K562 (cell line): ENCODE results near the gene PCK2. TPM values are rescaled to one million over a fixed set of nuclear protein-coding genes. Genes with fewer than 3 reads are reported as not detected.

ENCODE experiments used
- BCL6 ChIP-seq: fragments of 250-450 bp; sonication (Bioruptor Pico); IDR thresholded peaks from 2 replicates; pipeline ENCODE4 v1.4.0; 2020
- MYC ChIP-seq, 2 experiments: fragments of 250-450 bp in 1 of 2; sonication (Bioruptor Pico) in 1 of 2; IDR thresholded peaks; 2 replicates each; pipeline versions ENCODE4 v1.5.1 to v1.6.1; 2012 to 2021; ENCODE audit warnings: low read depth in 2 of 2, borderline replicate concordance in 1 of 2, improper control_type of control experiment in 1 of 2, low read length in 1 of 2, mild to moderate bottlenecking in 1 of 2, moderate library complexity in 1 of 2
- TFAM ChIP-seq: fragments of 250-450 bp; sonication (Bioruptor Pico); conservative IDR thresholded peaks from 2 replicates; pipeline ENCODE4 v1.5.0; 2021; ENCODE audit warnings: mild to moderate bottlenecking, moderate library complexity
- YY1 ChIP-seq, 3 experiments: IDR thresholded peaks; 2 replicates each; pipeline ENCODE4 v1.6.1; 2011; ENCODE audit warnings: low read length in 2 of 3, mild to moderate bottlenecking in 2 of 3, moderate library complexity in 2 of 3, borderline replicate concordance in 1 of 3, control low read depth in 1 of 3, low read depth in 1 of 3; ENCODE audit not compliant: insufficient read depth in 3 of 3, insufficient replicate concordance in 2 of 3, control insufficient read depth in 1 of 3, insufficient read length in 1 of 3; ENCODE audit errors: extremely low read depth in 1 of 3
- polyA plus RNA-seq, 8 experiments: library from polyadenylated mRNA; depleted of rRNA in 4 of 8; stranded (reverse) in 5 of 8; unstranded in 3 of 8; fragments of >200 nt; fragmentation: Nextera tagmentation in 2 of 8; fragmentation: Illumina TruSeq in 1 of 8; extraction: Ambion mirVana in 2 of 8; extraction: Trizol in 1 of 8; gene quantifications; 2 replicates each; pipeline versions ENCODE4 v1.2.1 to v1.2.3, GENCODE V29; 2011 to 2014; ENCODE audit warnings: inconsistent platforms in 1 of 8, missing spikeins in 1 of 8
- total RNA-seq, 7 experiments: library from RNA; depleted of rRNA in 6 of 7; stranded (reverse); fragments of >200 nt in 6 of 7; fragmentation: Illumina TruSeq in 2 of 7; extraction: Trizol in 2 of 7; gene quantifications; 2 replicates each; pipeline versions ENCODE4 v1.2.1 to v1.2.3, GENCODE V29; 2011 to 2021; ENCODE audit warnings: low replicate concordance in 1 of 7
- TF ChIP-seq, protein P1 (sequence below): fragments of 250-450 bp; sonication (Bioruptor Pico); IDR thresholded peaks from 2 replicates; pipeline ENCODE4 v1.4.0; 2020

The PCK2 gene
- total and polyA plus RNA-seq, 9 of the 15 experiments (the other 6 are each of a cell fraction or from before 2014, with no cell fraction given) = 3.3 to 60.9 (median 30.4) TPM

DNA sequence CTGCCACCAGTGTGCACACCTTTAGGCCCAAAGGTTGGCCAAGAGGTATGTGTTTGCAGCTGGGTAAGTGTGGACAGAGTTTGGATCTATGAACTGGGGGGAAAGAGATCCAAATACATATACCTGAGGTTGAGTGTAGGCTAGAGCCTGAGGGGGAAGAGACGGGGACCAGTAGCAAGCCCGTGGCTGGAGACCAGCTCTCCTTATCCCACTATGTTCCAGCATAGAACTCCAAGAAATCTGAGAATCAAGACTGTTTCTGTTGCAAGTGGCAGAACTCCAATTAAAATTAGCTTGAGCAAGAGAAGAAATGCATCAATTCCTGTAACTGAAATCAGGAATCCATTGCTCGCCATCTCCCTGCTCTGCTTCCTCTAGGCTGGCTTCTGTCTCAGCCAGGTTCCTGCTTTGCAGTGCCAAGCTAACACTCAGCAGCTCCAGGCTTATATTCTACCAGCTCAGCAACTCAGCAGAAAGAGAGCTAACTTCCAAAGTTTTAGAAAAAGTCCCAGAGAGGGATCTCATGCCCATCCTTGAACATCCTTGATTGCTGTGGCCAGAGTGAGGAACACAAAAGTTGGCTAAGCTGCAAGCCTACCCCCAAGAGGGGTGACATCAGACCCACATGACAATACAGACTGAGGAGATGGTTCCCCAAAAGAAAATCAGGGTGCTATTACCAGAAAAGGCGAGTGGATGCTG is 1.5 kb upstream of the PCK2 start (continued):
- TF ChIP-seq YY1 (IDR thresholded peaks at IDR 0.05; ENCODE audit: borderline replicate concordance in 1 of 3, control insufficient read depth in 1 of 3, extremely low read depth in 1 of 3, insufficient read depth in 3 of 3, insufficient read length in 1 of 3, insufficient replicate concordance in 2 of 3, low read depth in 1 of 3, low read length in 2 of 3) (no peak), MYC (IDR thresholded peaks at IDR 0.05; ENCODE audit: low read depth, low read length) (no peak), MYC (CRISPR knock-in tag; IDR thresholded peaks at IDR 0.05; ENCODE audit: borderline replicate concordance, low read depth) (no peak), BCL6 (CRISPR knock-in tag) (no peak), TFAM (CRISPR knock-in tag) (no peak)
- TF ChIP-seq, protein P1, sequence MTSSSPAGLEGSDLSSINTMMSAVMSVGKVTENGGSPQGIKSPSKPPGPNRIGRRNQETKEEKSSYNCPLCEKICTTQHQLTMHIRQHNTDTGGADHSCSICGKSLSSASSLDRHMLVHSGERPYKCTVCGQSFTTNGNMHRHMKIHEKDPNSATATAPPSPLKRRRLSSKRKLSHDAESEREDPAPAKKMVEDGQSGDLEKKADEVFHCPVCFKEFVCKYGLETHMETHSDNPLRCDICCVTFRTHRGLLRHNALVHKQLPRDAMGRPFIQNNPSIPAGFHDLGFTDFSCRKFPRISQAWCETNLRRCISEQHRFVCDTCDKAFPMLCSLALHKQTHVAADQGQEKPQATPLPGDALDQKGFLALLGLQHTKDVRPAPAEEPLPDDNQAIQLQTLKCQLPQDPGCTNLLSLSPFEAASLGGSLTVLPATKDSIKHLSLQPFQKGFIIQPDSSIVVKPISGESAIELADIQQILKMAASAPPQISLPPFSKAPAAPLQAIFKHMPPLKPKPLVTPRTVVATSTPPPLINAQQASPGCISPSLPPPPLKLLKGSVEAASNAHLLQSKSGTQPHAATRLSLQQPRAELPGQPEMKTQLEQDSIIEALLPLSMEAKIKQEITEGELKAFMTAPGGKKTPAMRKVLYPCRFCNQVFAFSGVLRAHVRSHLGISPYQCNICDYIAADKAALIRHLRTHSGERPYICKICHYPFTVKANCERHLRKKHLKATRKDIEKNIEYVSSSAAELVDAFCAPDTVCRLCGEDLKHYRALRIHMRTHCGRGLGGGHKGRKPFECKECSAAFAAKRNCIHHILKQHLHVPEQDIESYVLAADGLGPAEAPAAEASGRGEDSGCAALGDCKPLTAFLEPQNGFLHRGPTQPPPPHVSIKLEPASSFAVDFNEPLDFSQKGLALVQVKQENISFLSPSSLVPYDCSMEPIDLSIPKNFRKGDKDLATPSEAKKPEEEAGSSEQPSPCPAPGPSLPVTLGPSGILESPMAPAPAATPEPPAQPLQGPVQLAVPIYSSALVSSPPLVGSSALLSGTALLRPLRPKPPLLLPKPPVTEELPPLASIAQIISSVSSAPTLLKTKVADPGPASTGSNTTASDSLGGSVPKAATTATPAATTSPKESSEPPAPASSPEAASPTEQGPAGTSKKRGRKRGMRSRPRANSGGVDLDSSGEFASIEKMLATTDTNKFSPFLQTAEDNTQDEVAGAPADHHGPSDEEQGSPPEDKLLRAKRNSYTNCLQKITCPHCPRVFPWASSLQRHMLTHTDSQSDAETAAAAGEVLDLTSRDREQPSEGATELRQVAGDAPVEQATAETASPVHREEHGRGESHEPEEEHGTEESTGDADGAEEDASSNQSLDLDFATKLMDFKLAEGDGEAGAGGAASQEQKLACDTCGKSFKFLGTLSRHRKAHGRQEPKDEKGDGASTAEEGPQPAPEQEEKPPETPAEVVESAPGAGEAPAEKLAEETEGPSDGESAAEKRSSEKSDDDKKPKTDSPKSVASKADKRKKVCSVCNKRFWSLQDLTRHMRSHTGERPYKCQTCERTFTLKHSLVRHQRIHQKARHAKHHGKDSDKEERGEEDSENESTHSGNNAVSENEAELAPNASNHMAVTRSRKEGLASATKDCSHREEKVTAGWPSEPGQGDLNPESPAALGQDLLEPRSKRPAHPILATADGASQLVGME (CRISPR knock-in tag) = no peak
